HCT116 (cell line): Measurements from ENCODE around the gene COG2. TPM values are rescaled to one million over a fixed set of nuclear protein-coding genes. Genes with fewer than 3 reads are reported as not detected.

Experiments used
- ATAC-seq: fragments of 200-7000 bp; cut with Tn5 transposase; 2 replicates; pipeline ENCODE4 v1.9.1; 2020; ENCODE audit warnings: mild to moderate bottlenecking, moderate library complexity
- BruUV-seq: library from RNA; stranded (reverse); fragments of 400-500 nt; replicated peaks from 2 replicates; lab custom pipeline; 2021; lab: Mats Ljungman, UMichigan
- CTCF ChIA-PET: fragments of 300-600 bp; sonication (Branson Sonifier 250); formaldehyde crosslinking; loops from one replicate; lab custom pipeline; 2021; ENCODE audit warnings: antibody characterized with exemption; lab: Charles Lee
- POLR2A ChIA-PET: fragments of 300-600, 350-600 bp; sonication (Branson Sonifier 250); formaldehyde crosslinking; loops from one replicate; lab custom pipeline; 2021; ENCODE audit warnings: antibody characterized with exemption; lab: Charles Lee
- RAD21 ChIA-PET, 2 experiments: fragments of 300-600 bp; sonication (Branson Sonifier 250); formaldehyde crosslinking; loops; one replicate each; lab custom pipeline; 2023; ENCODE audit warnings: low total read pairs in 2 of 2; ENCODE audit not compliant: uncharacterized antibody in 2 of 2, unreplicated experiment in 2 of 2, low non-redundant PET in 1 of 2; lab: Charles Lee
- DNase-seq: peaks from one replicate; pipeline ENCODE4 v3.0.0-alpha.2; 2010; ENCODE audit warnings: low read depth, low spot score
- H2AFZ ChIP-seq: fragments of 200-600 bp; shearing (Covaris generic), sonication (generic); 2 replicates; pipeline ENCODE4 v1.6.1; 2017; ENCODE audit warnings: low read depth, mixed run types, mixed read lengths, antibody characterized with exemption, low read length; ENCODE audit not compliant: poor library complexity, severe bottlenecking
- H3K27ac ChIP-seq: 2 replicates; pipeline ENCODE4 v1.5.1; 2012; ENCODE audit warnings: low read depth, low read length
- H3K27me3 ChIP-seq: fragments of 200-600 bp; sonication (generic); 2 replicates; pipeline ENCODE4 v1.6.1; 2016; ENCODE audit warnings: mixed run types, low read length, mixed read lengths; ENCODE audit not compliant: insufficient read depth
- H3K36me3 ChIP-seq, 2 experiments: fragments of 200-500 bp in 1 of 2; fragments of 200-600 bp in 1 of 2; sonication (Bioruptor generic) in 1 of 2; sonication (generic) in 1 of 2; 2 replicates each; pipeline versions ENCODE4 v1.5.1 to v1.6.1; 2014 to 2016; ENCODE audit warnings: low read length in 2 of 2, inconsistent platforms in 1 of 2, mixed read lengths in 1 of 2, mixed run types in 1 of 2; ENCODE audit not compliant: insufficient read depth in 2 of 2, control insufficient read depth in 1 of 2
- H3K4me1 ChIP-seq, 2 experiments: fragments of 200-600 bp in 1 of 2; sonication (generic) in 1 of 2; 2 replicates each; pipeline versions ENCODE4 v1.5.1 to v1.6.1; 2012 to 2017; ENCODE audit warnings: low read length in 2 of 2, inconsistent platforms in 1 of 2, mild to moderate bottlenecking in 1 of 2, mixed read lengths in 1 of 2, mixed run types in 1 of 2, moderate library complexity in 1 of 2; ENCODE audit not compliant: insufficient read depth in 2 of 2, control insufficient read depth in 1 of 2
- H3K4me2 ChIP-seq: fragments of 200-600 bp; sonication (generic); 2 replicates; pipeline ENCODE4 v1.6.1; 2017; ENCODE audit warnings: mixed run types, low read length, mixed read lengths
- H3K4me3 ChIP-seq, 2 experiments: fragments of 200-600 bp in 1 of 2; sonication (generic) in 1 of 2; replicated peaks in 1 of 2; 2 replicates each; pipeline ENCODE4 v1.5.1; 2011 to 2016; ENCODE audit warnings: low read length in 2 of 2, control low read depth in 1 of 2, low read depth in 1 of 2, mild to moderate bottlenecking in 1 of 2, mixed read lengths in 1 of 2, mixed run types in 1 of 2
- H3K79me2 ChIP-seq: fragments of 200-600 bp; sonication (generic); 2 replicates; pipeline ENCODE4 v1.6.1; 2017; ENCODE audit warnings: mild to moderate bottlenecking, mixed run types, low read length, moderate library complexity, mixed read lengths; ENCODE audit not compliant: insufficient read depth
- H3K9ac ChIP-seq: fragments of 200-600 bp; sonication (generic); 2 replicates; pipeline ENCODE4 v1.6.1; 2016; ENCODE audit warnings: low read length, mixed read lengths
- H3K9me2 ChIP-seq: fragments of 200-600 bp; sonication (generic), shearing (Covaris generic); 2 replicates; pipeline ENCODE4 v1.6.1; 2017; ENCODE audit warnings: mixed run types, mild to moderate bottlenecking, moderate library complexity; ENCODE audit not compliant: insufficient read depth
- H3K9me3 ChIP-seq, 2 experiments: fragments of 200-500 bp in 1 of 2; fragments of 200-600 bp in 1 of 2; sonication (Bioruptor generic) in 1 of 2; sonication (generic) in 1 of 2; 2 replicates each; pipeline ENCODE4 v1.6.1; 2014 to 2017; ENCODE audit warnings: low read length in 2 of 2, mixed read lengths in 2 of 2, inconsistent platforms in 1 of 2, low read depth in 1 of 2, mild to moderate bottlenecking in 1 of 2, mixed run types in 1 of 2, moderate library complexity in 1 of 2; ENCODE audit not compliant: control insufficient read depth in 1 of 2, insufficient read depth in 1 of 2
- H4K20me1 ChIP-seq: fragments of 200-600 bp; sonication (generic), shearing (Covaris generic); 2 replicates; pipeline ENCODE4 v1.6.1; 2017; ENCODE audit warnings: mixed run types, mild to moderate bottlenecking, moderate library complexity; ENCODE audit not compliant: insufficient read depth
- ATF3 ChIP-seq: IDR thresholded peaks from 2 replicates; pipeline ENCODE4 v1.6.1; 2012
- CBX3 ChIP-seq: IDR thresholded peaks from 2 replicates; pipeline ENCODE4 v1.6.1; 2012; ENCODE audit warnings: low read depth
- CEBPB ChIP-seq: IDR thresholded peaks from 2 replicates; pipeline ENCODE4 v1.6.1; 2012; ENCODE audit warnings: low read depth
- CTCF ChIP-seq, 3 experiments: fragments of 200-600 bp in 1 of 3; sonication (generic) in 1 of 3; IDR thresholded peaks in 2 of 3; conservative IDR thresholded peaks in 1 of 3; 2 replicates each; pipeline ENCODE4 v1.5.1; 2012 to 2017; ENCODE audit warnings: low read depth in 2 of 3, low read length in 2 of 3, antibody characterized with exemption in 1 of 3, borderline replicate concordance in 1 of 3, control low read depth in 1 of 3, mild to moderate bottlenecking in 1 of 3, mixed read lengths in 1 of 3, mixed run types in 1 of 3, moderate library complexity in 1 of 3; ENCODE audit not compliant: insufficient read depth in 1 of 3
- ELF1 ChIP-seq: IDR thresholded peaks from 2 replicates; pipeline ENCODE4 v1.6.1; 2012; ENCODE audit warnings: low read depth, borderline replicate concordance
- EZH2 ChIP-seq: fragments of 200-600 bp; sonication (generic); IDR thresholded peaks from 2 replicates; pipeline ENCODE4 v1.6.1; 2017; ENCODE audit warnings: antibody characterized with exemption, mixed run types
- EZH2phosphoT487 ChIP-seq: fragments of 200-600 bp; IDR thresholded peaks from 2 replicates; pipeline ENCODE4 v1.6.1; 2018; ENCODE audit warnings: antibody characterized with exemption, borderline replicate concordance
- MAX ChIP-seq: IDR thresholded peaks from 2 replicates; pipeline ENCODE4 v1.6.1; 2012
- POLR2A ChIP-seq: IDR thresholded peaks from 2 replicates; pipeline ENCODE4 v1.7.0; 2011; ENCODE audit warnings: borderline replicate concordance; ENCODE audit not compliant: insufficient read depth, insufficient read length; ENCODE audit errors: extremely low read depth
- POLR2AphosphoS5 ChIP-seq: IDR thresholded peaks from 2 replicates; pipeline ENCODE4 v1.6.1; 2011; ENCODE audit warnings: mild to moderate bottlenecking, low read depth, low read length, moderate library complexity
- RAD21 ChIP-seq: IDR thresholded peaks from 2 replicates; pipeline ENCODE4 v1.6.1; 2012; ENCODE audit warnings: low read depth, mild to moderate bottlenecking
- REST ChIP-seq: IDR thresholded peaks from 2 replicates; pipeline ENCODE4 v1.6.1; 2012; ENCODE audit warnings: low read depth
- SP1 ChIP-seq: IDR thresholded peaks from 2 replicates; pipeline ENCODE4 v1.6.1; 2012; ENCODE audit warnings: low read depth
- SRF ChIP-seq: IDR thresholded peaks from 2 replicates; pipeline ENCODE4 v1.6.1; 2012; ENCODE audit warnings: low read depth
- TCF7L2 ChIP-seq: IDR thresholded peaks from 2 replicates; pipeline ENCODE4 v1.7.0; 2011; ENCODE audit warnings: borderline replicate concordance, inconsistent platforms; ENCODE audit not compliant: insufficient read depth, insufficient read length; ENCODE audit errors: extremely low read depth
- YY1 ChIP-seq: IDR thresholded peaks from 2 replicates; pipeline ENCODE4 v1.6.1; 2011; ENCODE audit warnings: low read length, low read depth, moderate library complexity, mild to moderate bottlenecking; ENCODE audit not compliant: insufficient replicate concordance; ENCODE audit errors: extremely low read depth
- ZFX ChIP-seq: fragments of 450-650 bp; IDR thresholded peaks from 2 replicates; pipeline ENCODE4 v1.6.1; 2017
- ZNF274 ChIP-seq: fragments of 200-500 bp; sonication (Bioruptor generic); IDR thresholded peaks from 2 replicates; pipeline ENCODE4 v1.6.1; 2014; ENCODE audit warnings: mild to moderate bottlenecking, low read depth, low read length, inconsistent platforms
- intact Hi-C: fragments of 100-400 bp; cut with micrococcal nuclease; formaldehyde crosslinking; loops from 2 replicates; pipeline ENCODE4 v1.10.0; 2022
- total RNA-seq: library from RNA; stranded (reverse); gene quantifications from one replicate; pipeline ENCODE4 v1.2.1, GENCODE V29; 2021; ENCODE audit not compliant: unreplicated experiment

The COG2 gene
- total RNA-seq, 1 experiment from 2014 or later = 28.6 TPM

GRCh38 chr1:230704830-230705229 is 62.5 kb downstream of the COG2 start (continued):
- no peak for TF ChIP-seq TCF7L2

- H3K4me1 ChIP-seq = peaks cover 14 to 16% of the 10 kb centered on the region in 2 experiments
- intact Hi-C loops = no loop called here
- H3K27ac ChIP-seq = no peak overlapping the region
- BruUV-seq = no TSS peak
- H3K27me3 ChIP-seq = 0 out of 2 replicates have a peak, but pooled peaks cover 3% of the 10 kb centered on the region
- H3K79me2 ChIP-seq = no peaks in the 10 kb centered on the region
- ChIA-PET CTCF (no interaction called here), POLR2A (no interaction called here), RAD21 (no interaction called here)
- H3K9me2 ChIP-seq = no peaks in the 10 kb centered on the region
- H3K36me3 ChIP-seq = no peaks in the 10 kb centered on the region
- ATAC-seq (no peak), DNase-seq (no peak)
- no peak overlapping the region for H3K9ac ChIP-seq
- no peak overlapping the region for H3K4me3 ChIP-seq
- no peaks in the 10 kb centered on the region for H4K20me1 ChIP-seq
- H3K9me3 ChIP-seq = no peaks in the 10 kb centered on the region
- H2AFZ ChIP-seq = no peak overlapping the region
- H3K4me2 ChIP-seq = no peak overlapping the region
- TF ChIP-seq SRF (no peak), EZH2phosphoT487 (no peak), RAD21 (no peak), ZFX (no peak), POLR2AphosphoS5 (no peak), CTCF (IDR thresholded peaks at IDR 0.05 in 2 of 3, conservative IDR thresholded peaks at IDR 0.05 in 1 of 3; ENCODE audit: borderline replicate concordance in 1 of 3, insufficient read depth in 1 of 3, low read depth in 2 of 3, low read length in 2 of 3) (no peak), SP1 (no peak), EZH2 (no peak), ATF3 (no peak), CBX3 (no peak), MAX (no peak), TCF7L2 (no peak), CEBPB (no peak), YY1 (no peak), ZNF274 (no peak), POLR2A (no peak), ELF1 (no peak), REST (no peak)
Measured at GRCh38 chr1:230705289-230706019, 63.2 kb downstream of the COG2 start.
